Measurements from ENCODE around the gene WDR31.
A peak's percentile ranks its signal among the peaks of the same experiment; 100 is the strongest.
"Not testable (repeated sequence)": the region's sequence is repeated elsewhere in the genome, so short reads cannot be mapped to it uniquely, and the experiment has no call there.

Gene WDR31

GRCh38 chr9:113340011-113340699 is at the start of gene WDR31:
TSS of gene WDR31 (minus strand) at chr9:113340275. CDS start at chr9:113332022, 8,253 bp downstream.
- DNase-seq, result peak; percentile 49

DNA sequence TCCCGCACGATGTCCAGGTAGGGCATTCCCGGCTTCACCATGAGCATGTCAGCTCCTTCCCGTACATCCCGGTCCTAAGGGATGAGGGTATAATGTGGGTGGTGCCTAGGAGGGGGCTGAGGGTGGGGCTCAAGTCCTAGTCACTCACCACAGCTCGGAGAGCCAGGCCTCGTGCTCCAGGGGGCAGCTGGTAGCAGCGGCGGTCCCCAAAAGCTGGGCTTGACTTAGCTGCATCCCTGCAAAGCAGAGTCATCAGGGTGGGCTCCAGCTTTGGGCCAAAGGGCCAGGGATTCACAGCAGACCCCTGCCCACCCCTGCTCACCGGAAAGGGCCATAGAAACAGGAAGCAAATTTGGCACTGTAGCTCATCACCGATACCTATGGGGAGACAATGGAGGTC is 49.4 kb upstream of the WDR31 start:
- DNase-seq, result no peak

DNA sequence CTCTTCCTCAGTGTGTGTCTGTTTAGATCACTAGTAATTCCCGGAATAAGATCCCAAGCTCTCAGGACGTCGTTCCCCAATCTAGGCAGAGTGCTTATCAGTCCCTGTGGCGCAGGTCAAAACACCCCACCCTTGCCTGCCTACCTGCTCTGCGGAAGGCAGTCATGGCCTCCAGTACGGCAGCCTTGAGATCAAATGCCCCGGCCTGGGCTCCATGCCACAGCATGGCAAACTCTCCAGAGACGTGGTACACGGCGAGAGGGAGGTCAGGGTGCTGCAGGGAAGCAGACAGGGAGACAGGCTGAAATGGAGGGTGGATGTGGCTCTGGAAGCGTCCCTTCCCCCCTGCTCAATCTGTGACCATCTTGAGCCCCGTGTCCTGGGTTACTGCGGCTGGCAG is 48.8 kb upstream of the WDR31 start:
- DNase-seq, result no peak

DNA sequence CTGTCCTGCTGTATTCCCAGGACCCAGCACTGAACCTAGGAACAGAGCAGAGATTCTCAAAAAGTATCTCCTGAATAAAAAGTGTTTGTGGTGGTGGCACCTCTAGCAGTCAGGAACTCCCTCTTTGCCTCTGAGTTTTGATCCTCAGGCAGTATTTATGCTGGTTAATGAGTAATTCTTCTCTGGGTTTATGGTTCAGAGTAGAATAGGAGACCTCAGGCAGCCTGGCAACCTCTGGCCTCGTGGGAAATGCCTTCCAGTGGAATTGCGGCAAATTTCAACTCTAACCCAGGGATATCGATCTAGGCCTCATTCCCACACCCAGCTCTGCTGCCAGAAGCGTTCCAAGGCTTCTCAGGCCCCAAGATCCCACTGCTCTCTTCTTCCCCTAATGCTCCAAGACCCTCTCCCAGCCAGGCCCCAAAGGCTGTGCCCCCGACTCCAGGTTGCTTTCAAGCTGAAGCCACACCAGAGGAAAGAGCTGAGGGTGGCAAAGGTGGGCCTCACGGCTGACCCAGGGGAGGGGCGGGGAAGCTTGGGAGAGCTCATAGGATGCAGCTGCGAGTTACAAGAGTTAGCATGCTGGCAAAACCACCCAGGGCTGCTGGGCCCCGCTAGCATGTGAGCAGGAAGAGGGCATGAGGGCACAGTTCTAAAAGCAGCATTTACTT is 47.6 kb upstream of the WDR31 start:
- DNase-seq, result no peak

- DNase-seq, result no peak
Measured at GRCh38 chr9:113386571-113387393, 46.7 kb upstream of the WDR31 start.

DNA sequence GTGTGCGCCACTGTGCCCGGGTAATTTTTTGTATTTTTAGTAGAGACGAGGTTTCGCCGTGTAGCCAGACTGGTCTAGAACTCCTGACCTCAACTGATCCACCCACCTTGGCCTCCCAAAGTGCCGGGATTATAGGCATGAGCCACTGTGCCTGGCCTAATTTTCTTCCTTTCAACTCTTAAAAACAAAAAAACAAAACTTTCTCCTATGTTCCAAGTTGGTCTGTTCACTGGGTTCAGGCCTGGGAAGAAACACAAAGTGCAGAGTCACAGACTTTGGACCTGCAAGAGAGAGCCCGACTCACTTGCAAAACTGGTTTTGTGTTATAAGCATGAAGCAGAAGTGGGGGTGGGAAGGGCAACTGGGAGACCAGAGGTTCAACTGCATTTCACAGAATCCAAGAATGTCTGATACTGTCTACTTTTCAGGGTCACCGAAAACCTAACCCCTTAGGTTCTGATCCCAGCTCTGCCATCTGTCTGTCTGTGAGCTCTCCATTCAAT is 41.9 kb upstream of the WDR31 start:
- DNase-seq, result no peak

- DNase-seq, result not testable (repeated sequence)
Measured at GRCh38 chr9:113381441-113381840, 41.4 kb upstream of the WDR31 start.

- no peak for DNase-seq
Measured at GRCh38 chr9:113380869-113381378, 40.8 kb upstream of the WDR31 start.

- DNase-seq, result not testable (repeated sequence)
Measured at GRCh38 chr9:113379829-113380210, 39.7 kb upstream of the WDR31 start.

- DNase-seq, result not testable (repeated sequence)
Measured at GRCh38 chr9:113379094-113379828, 39.2 kb upstream of the WDR31 start.

DNA sequence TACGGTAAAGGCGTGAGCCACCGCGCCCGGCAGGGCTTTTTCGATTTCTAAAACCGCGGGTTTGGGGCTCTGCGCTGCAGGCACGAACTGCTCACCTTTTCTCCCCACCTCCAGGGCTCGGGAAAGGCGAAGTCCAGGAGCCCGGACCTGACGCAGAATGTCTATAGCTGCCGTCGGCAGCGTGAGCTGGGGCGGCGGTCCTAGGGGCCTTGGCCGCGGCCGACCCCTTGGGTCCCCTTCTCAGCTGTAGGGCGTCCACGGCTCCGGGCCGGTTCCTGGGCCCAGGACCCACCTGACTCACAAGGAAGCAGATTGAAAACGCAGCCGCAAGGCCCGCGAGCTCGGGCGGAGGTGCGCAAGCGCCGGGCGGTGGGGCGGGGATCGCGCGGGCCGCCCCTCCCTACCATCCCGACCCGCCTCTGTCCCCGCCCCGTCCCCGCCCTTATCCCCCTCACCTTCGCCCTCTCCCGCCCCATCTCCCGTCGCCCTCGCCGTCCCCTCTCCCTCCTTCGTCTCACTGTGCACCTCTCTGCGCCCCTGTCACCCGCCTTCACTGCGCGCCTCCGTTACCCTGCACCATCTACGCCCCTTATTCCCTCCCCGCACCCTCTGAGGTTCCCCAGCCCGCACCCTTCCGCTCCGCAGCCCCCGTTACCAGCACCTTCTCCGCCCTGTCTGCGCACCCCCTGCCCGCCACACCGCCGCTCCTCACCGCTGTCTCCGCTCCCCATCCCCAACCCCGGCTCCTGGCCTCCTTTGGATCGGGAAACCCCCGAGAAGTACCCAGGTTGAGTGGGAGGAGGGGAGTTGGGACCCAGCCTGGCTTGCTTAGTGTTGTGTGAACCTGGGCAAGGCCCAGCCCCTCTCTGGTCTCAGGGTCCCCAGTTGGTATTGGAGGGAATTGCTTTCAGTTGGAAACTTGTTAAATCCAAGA is 36.8 kb upstream of the WDR31 start, which contains the start of gene HDHD3:
TSS of gene HDHD3 (minus strand) at position 353 of the 934 bp plus-strand sequence. CDS start 2,632 bp downstream, outside the sequence.
- no peak for DNase-seq

GRCh38 chr9:113375057-113376023 is 35.3 kb upstream of the WDR31 start:
- DNase-seq, result no peak

DNA sequence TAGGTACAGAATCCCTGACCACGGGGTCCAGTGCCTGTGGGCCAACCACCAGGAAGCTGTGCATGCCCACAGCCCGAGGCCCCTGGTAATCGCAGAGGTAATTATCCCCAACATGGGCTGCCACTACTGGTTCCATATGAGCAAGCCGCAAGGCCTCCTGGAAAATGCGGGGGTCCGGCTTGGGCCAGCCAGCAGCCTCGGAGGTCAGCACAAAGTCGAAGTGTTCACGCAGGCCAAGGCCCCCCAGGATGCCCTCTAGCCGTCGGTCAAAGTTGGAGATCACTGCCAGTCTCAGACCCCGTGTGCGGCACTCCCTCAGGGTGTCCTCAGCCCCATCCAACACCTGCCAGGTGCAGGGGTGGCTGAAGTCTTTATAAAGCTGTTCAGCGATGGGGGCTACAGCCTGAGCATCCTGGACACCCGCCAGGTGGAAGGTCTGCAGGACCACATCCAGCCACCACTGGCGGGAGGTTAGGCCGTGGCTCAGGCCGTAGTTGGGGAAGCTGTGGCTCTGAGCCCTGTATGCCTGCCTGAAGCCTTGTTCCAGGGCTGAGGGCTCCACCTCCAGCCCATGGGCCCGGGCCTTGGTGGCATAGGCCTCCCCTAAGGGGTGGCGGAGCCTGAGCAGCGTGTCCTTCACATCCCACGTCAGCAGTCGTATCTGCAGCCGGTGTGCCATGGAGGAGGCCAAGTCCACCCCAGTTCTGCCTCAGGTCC is 33.8 kb upstream of the WDR31 start:
- no peak for DNase-seq

GRCh38 chr9:113373256-113373655 is 33.2 kb upstream of the WDR31 start:
- no peak for DNase-seq

DNA sequence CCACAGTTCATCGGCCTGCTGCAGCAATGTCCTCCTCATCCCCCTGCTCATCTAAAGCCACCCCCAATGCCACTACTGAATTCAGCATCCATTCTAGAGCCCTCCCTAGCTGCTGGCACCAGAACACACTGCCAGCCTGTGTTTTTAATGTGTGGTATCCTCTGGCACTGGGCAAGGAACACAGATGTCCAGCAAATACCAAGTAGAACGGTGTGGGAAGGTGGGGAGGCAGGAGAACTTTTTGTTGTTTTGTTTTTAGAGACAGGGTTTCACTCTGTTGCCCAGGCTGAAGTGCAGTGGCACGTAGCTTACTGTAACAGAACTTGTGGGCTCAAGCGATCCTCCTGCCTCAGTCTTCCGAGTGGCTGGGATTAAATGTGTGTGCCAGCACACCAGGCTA is 32.0 kb upstream of the WDR31 start:
- no peak for DNase-seq

- DNase-seq, result no peak
Measured at GRCh38 chr9:113370806-113371325, 30.8 kb upstream of the WDR31 start.

GRCh38 chr9:113369855-113370140 is 29.7 kb upstream of the WDR31 start:
- no peak for DNase-seq

DNA sequence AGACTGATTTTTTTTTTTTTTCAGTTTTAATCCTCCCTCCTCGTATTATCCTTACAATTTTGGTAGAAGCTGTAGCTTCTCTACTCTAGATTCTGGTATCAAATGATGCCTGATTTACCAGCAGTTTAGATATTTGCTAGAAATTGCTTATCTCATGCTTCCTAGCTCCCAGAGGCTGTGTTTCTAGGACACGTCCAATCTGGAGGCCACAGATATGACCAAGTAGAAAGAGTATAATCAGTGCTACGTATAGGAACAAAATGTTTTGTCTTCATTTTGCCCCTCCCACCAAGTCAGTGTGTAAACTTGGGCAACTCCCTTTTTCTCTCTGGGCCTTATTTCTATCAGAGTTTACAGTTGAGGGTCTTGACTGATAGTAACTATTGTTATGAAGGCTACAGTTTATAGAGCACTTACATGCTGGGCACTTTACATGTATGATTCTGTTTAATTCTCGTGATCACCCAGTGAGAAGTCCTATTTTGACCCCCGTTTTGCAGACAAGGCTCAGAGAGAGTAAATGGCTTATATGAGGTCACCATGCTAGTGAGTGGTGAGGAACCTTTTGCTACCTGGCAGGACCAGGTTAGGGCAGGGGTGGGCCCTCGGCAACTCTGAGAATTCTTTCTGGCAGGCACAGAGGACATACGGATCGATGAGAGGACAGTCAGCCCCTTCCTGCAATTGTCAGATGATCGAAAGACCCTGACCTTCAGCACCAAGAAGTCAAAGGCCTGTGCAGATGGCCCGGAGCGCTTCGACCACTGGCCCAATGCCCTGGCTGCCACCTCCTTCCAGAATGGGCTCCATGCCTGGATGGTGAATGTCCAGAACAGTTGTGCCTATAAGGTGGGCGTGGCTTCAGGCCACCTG is 29.1 kb upstream of the WDR31 start:
- DNase-seq, result no peak

All from NCI-H446 treated with DMSO at 0.1 percent for 48 hours (cell line).